Effector memory CD8-positive, alpha-beta T cell (primary cell): ENCODE measurements around the gene VSIG1.

ENCODE experiments used
- ATAC-seq: fragments of 150-1000 bp; cut with Tn5 transposase; replicated peaks from 2 replicates; pipeline ENCODE4 v1.10.0; 2021; ENCODE audit warnings: mild to moderate bottlenecking, moderate library complexity
- DNase-seq, 3 experiments: peaks; one replicate each; pipeline ENCODE4 v3.0.0; 2021
- H3K27ac Mint-ChIP-seq, 2 donors: one replicate each; pipeline ENCODE4 v1.8.0; 2022; ENCODE audit warnings: mild to moderate bottlenecking in 2 of 2, mixed read lengths in 2 of 2, moderate library complexity in 2 of 2
- H3K27me3 Mint-ChIP-seq, 2 donors: one replicate each; pipeline ENCODE4 v1.8.0; 2022; ENCODE audit warnings: mixed read lengths in 2 of 2
- H3K36me3 Mint-ChIP-seq: one replicate; pipeline ENCODE4 v1.8.0; 2022; ENCODE audit warnings: mild to moderate bottlenecking, moderate library complexity, mixed read lengths; ENCODE audit not compliant: insufficient read depth
- H3K4me1 Mint-ChIP-seq, 2 donors: one replicate each; pipeline ENCODE4 v1.8.0; 2022; ENCODE audit warnings: low read depth in 2 of 2, mixed read lengths in 2 of 2
- H3K4me3 Mint-ChIP-seq, 2 donors: one replicate each; pipeline ENCODE4 v1.8.0; 2022; ENCODE audit warnings: mild to moderate bottlenecking in 2 of 2, mixed read lengths in 2 of 2, moderate library complexity in 2 of 2
- H3K9me3 Mint-ChIP-seq, 2 donors: one replicate each; pipeline ENCODE4 v1.8.0; 2022; ENCODE audit warnings: mixed read lengths in 2 of 2

Gene VSIG1

DNA sequence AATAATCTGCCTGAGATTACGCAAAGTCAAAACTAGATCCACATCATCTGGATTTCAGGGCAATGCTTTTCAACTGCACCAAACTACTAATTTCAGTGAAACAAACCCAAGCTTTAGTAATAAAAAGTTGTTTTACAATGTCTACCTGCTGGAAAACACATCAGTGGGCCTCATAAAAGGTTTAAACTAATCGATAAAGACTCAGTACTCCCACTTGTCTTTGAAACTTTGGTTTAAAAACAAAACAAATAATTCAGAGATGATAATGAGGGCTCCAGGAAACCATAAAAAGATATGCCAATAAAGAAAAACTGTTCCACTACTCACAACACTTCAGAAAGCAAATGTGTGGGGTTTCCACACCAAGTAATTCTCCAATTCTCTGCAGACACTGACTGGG is 36.2 kb downstream of the VSIG1 start:
- ATAC-seq (no peak), DNase-seq (no peak)
- Mint-ChIP-seq H3K36me3 (peaks cover 8% of the 10 kb centered on the region), H3K4me1 (no peaks in the 10 kb centered on the region), H3K27me3 (no peaks in the 10 kb centered on the region), H3K4me3 (no peak overlapping the region), H3K27ac (no peak overlapping the region), H3K9me3 (no peaks in the 10 kb centered on the region)

GRCh38 chrX:108087792-108088191 is 42.9 kb downstream of the VSIG1 start:
- Mint-ChIP-seq H3K27me3 (no peaks in the 10 kb centered on the region), H3K9me3 (no peaks in the 10 kb centered on the region), H3K4me3 (no peak overlapping the region), H3K4me1 (no peaks in the 10 kb centered on the region), H3K27ac (no peak overlapping the region), H3K36me3 (peaks cover 12% of the 10 kb centered on the region)
- ATAC-seq: no peak
- DNase-seq: no peak

DNA sequence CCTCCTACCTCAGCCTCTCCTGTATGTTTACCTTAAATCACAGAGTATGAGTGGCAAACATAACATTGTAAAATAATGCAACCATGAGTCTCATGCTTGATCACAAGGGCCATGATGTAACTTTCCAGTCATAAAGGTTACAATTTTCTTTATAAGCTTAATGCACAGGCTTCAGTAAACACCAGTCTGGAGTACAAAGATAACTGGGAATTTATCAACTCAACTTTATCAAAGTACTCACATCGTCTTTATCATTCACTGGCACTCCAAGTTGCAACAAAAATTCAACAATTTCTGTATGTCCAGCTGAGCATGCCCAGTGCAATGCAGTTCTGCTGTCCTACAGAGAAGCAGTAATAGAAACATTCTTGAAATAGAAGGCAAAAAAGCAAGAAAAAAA is 43.6 kb downstream of the VSIG1 start:
- Mint-ChIP-seq H3K4me3 (no peak overlapping the region), H3K4me1 (no peaks in the 10 kb centered on the region), H3K9me3 (no peaks in the 10 kb centered on the region), H3K27ac (no peak overlapping the region), H3K27me3 (no peaks in the 10 kb centered on the region), H3K36me3 (peaks cover 12% of the 10 kb centered on the region)
- DNase-seq (no peak), ATAC-seq (no peak)

- no peak for ATAC-seq
- H3K4me1 Mint-ChIP-seq: peaks cover 2 to 4% of the 10 kb centered on the region in 2 donors
- H3K9me3 Mint-ChIP-seq: no peaks in the 10 kb centered on the region
- no peaks in the 10 kb centered on the region for H3K27me3 Mint-ChIP-seq
- DNase-seq: no peak
- H3K36me3 Mint-ChIP-seq: peaks cover 8% of the 10 kb centered on the region
- H3K27ac Mint-ChIP-seq: no peak overlapping the region
- H3K4me3 Mint-ChIP-seq: no peak overlapping the region
Measured at GRCh38 chrX:108090491-108091263, 45.8 kb downstream of the VSIG1 start.

DNA sequence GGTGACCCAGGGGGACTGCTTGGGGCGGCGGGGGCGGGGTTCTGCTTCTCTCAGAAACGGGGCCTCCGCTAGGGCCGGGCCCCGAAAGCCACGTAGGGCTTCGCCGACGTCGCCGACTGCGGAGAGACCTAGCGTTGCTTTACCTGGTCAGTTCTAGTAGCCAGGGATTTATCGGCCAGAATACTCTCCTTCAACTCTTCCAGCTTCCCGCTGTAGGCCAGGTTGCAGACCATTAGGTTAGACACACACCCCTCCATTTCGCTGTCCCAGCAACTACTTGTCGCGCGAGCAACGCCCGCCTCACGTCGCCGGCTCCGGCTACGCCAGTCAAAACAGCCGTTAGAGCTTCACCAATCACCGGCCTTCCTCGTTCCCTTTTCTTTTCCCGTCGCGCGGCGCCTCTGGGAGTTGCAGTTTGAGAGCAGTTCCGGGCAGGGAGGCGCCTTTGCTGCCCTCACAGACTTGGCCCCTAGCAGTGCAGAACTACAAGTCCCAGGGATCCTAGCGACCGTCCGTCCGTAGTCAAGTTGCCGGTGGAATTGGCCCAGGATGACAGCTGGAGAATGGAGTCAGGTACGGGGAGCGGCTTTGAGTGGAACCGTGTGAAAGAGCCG is 46.5 kb downstream of the VSIG1 start, which contains the start of the genes ATG4A and PSMD10:
Gene ATG4A, plus strand, starts transcription at position 515 of the 614 bp plus-strand sequence. Its CDS starts 49 bp downstream, at position 564.
Gene PSMD10, minus strand, starts transcription at position 279 of the 614 bp plus-strand sequence. Its CDS starts 22 bp downstream, at position 257.
- ATAC-seq: peak; percentile 94
- H3K9me3 Mint-ChIP-seq: no peaks in the 10 kb centered on the region
- peaks cover 2 to 4% of the 10 kb centered on the region in 2 donors for H3K4me1 Mint-ChIP-seq
- peak; percentile 82 to 83 (median 83) for DNase-seq
- no peak within 1 kb of the TSS for H3K27ac Mint-ChIP-seq
- H3K27me3 Mint-ChIP-seq: no peaks in the 10 kb centered on the region
- H3K4me3 Mint-ChIP-seq: no peak within 1 kb of the TSS
- H3K36me3 Mint-ChIP-seq: peaks cover 1% of the 10 kb centered on the region

GRCh38 chrX:108091878-108092291 is 47.0 kb downstream of the VSIG1 start:
- no peaks in the 10 kb centered on the region for H3K9me3 Mint-ChIP-seq
- H3K36me3 Mint-ChIP-seq: no peaks in the 10 kb centered on the region
- H3K4me3 Mint-ChIP-seq: no peak overlapping the region
- ATAC-seq (peak; percentile 19), DNase-seq (no peak)
- H3K4me1 Mint-ChIP-seq: peaks cover 2 to 4% of the 10 kb centered on the region in 2 donors
- H3K27me3 Mint-ChIP-seq: no peaks in the 10 kb centered on the region
- no peak overlapping the region for H3K27ac Mint-ChIP-seq

- ATAC-seq (no peak), DNase-seq (no peak)
- peaks cover 2 to 8% of the 10 kb centered on the region in 2 donors for H3K4me1 Mint-ChIP-seq
- H3K27ac Mint-ChIP-seq: no peak overlapping the region
- no peak overlapping the region for H3K4me3 Mint-ChIP-seq
- H3K36me3 Mint-ChIP-seq: no peaks in the 10 kb centered on the region
- H3K27me3 Mint-ChIP-seq: no peaks in the 10 kb centered on the region
- H3K9me3 Mint-ChIP-seq: no peaks in the 10 kb centered on the region
Measured at GRCh38 chrX:108097380-108097779, 52.5 kb downstream of the VSIG1 start.

DNA sequence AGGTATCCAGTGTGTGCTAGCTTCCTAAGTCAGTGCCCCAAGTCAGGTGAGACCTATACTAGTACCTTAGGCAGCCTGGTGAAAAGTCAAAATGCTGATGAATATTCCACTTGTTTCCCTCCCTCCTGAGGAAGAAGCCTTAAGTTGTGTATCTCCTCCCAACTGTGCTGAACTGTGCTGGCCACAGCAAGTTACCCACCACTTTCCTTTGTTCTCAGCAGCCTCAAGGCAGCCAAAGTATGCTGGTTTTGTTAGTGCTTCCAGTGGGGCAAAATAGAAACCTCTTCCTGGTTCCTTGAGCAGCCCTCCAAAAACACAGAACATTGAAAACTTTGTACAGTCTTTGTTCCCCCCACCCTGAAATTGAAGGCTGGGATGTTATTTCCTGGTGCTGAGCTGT is 60.6 kb downstream of the VSIG1 start:
- no peak overlapping the region for H3K4me3 Mint-ChIP-seq
- H3K27ac Mint-ChIP-seq: no peak overlapping the region
- H3K9me3 Mint-ChIP-seq: no peaks in the 10 kb centered on the region
- no peaks in the 10 kb centered on the region for H3K36me3 Mint-ChIP-seq
- peaks cover 5 to 8% of the 10 kb centered on the region in 2 donors for H3K4me1 Mint-ChIP-seq
- ATAC-seq: no peak
- H3K27me3 Mint-ChIP-seq: no peaks in the 10 kb centered on the region
- no peak for DNase-seq

DNA sequence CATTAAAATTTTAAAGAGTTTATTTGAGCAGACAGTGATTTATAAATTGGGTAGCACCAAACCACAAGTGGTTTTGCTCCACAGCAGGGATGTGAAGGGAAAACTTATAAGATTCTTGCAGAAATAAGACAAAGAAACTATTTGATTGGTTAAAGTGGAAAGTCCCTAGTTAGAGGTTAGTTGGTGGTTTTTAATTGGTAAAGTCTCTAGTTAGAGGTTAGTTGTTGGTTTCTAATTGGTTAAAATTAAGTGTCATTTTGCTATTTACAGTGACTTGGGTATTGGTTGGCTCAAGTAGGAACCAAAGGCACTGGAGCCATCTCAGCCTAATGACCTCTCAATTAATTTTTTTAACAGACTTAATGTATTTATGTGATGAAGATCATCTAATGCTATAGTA is 69.7 kb downstream of the VSIG1 start:
- ATAC-seq (no peak), DNase-seq (no peak)
- H3K4me1 Mint-ChIP-seq: peaks cover 6 to 20% of the 10 kb centered on the region in 2 donors
- no peak overlapping the region for H3K27ac Mint-ChIP-seq
- no peaks in the 10 kb centered on the region for H3K27me3 Mint-ChIP-seq
- no peak overlapping the region for H3K4me3 Mint-ChIP-seq
- no peaks in the 10 kb centered on the region for H3K36me3 Mint-ChIP-seq
- no peaks in the 10 kb centered on the region for H3K9me3 Mint-ChIP-seq

DNA sequence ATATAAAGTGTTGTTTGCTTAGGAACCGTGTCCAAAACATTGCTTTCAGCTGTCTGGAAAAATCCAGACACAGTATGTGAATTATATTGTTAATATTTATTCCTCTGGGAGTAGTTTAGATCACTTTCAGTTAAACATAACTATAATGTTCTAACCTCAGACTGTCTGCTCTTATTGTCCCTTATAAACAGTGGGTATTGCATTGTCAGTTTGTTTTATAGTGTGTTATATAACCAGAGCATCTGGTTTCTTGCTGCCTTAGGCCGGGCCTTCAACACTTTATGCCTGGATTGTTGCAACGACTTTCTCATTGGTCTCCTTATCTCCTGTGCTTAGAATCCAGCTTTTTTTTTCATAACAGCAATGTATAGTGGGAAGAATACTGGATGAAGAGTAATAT is 73.1 kb downstream of the VSIG1 start:
- H3K27me3 Mint-ChIP-seq: no peaks in the 10 kb centered on the region
- H3K27ac Mint-ChIP-seq: no peak overlapping the region
- no peaks in the 10 kb centered on the region for H3K36me3 Mint-ChIP-seq
- H3K9me3 Mint-ChIP-seq: no peaks in the 10 kb centered on the region
- no peak overlapping the region for H3K4me3 Mint-ChIP-seq
- peaks cover 6 to 20% of the 10 kb centered on the region in 2 donors for H3K4me1 Mint-ChIP-seq
- DNase-seq (no peak), ATAC-seq (no peak)

DNA sequence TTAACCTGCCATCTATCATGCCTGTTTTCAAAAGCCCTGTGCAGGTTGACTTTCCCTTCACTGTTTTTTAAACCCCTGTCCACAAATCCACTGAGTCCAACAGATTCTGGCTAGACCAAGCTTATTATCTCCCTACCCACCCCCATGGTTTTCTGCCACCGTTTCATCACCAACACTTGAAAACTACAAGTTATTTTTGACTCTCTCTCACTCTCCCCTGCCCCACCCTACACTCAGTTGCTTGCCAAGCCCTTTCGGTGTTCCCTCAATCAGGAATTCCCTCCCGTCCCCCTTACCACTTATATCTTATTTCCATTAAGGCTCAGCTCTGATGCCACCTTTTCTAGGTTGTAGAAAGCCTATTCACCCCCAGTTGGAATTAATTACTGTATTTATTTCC is 76.4 kb downstream of the VSIG1 start:
- DNase-seq (no peak), ATAC-seq (no peak)
- H3K36me3 Mint-ChIP-seq: no peaks in the 10 kb centered on the region
- H3K4me3 Mint-ChIP-seq: no peak overlapping the region
- no peak overlapping the region for H3K27ac Mint-ChIP-seq
- peaks cover 6% of the 10 kb centered on the region in 2 donors for H3K4me1 Mint-ChIP-seq
- H3K9me3 Mint-ChIP-seq: no peaks in the 10 kb centered on the region
- H3K27me3 Mint-ChIP-seq: no peaks in the 10 kb centered on the region

GRCh38 chrX:108122748-108123147 is 77.9 kb downstream of the VSIG1 start:
- H3K4me1 Mint-ChIP-seq: no peaks in the 10 kb centered on the region
- DNase-seq (no peak), ATAC-seq (no peak)
- no peaks in the 10 kb centered on the region for H3K9me3 Mint-ChIP-seq
- H3K27ac Mint-ChIP-seq: no peak overlapping the region
- H3K27me3 Mint-ChIP-seq: no peaks in the 10 kb centered on the region
- H3K36me3 Mint-ChIP-seq: no peaks in the 10 kb centered on the region
- no peak overlapping the region for H3K4me3 Mint-ChIP-seq

- no peak for ATAC-seq
- no peak for DNase-seq
- Mint-ChIP-seq H3K4me3 (no peak overlapping the region), H3K9me3 (no peaks in the 10 kb centered on the region), H3K27me3 (no peaks in the 10 kb centered on the region), H3K4me1 (no peaks in the 10 kb centered on the region), H3K36me3 (peaks cover 1% of the 10 kb centered on the region), H3K27ac (peak overlapping the region in 1 of 2 donors; percentile 41)
Measured at GRCh38 chrX:108123591-108124366, 78.9 kb downstream of the VSIG1 start.
